ENCODE data around the gene ROM1.
A peak's percentile ranks its signal among the peaks of the same experiment; 100 is the strongest.
"Not testable (repeated sequence)": the region's sequence is repeated elsewhere in the genome, so short reads cannot be mapped to it uniquely, and the experiment has no call there.

The ROM1 gene

DNA sequence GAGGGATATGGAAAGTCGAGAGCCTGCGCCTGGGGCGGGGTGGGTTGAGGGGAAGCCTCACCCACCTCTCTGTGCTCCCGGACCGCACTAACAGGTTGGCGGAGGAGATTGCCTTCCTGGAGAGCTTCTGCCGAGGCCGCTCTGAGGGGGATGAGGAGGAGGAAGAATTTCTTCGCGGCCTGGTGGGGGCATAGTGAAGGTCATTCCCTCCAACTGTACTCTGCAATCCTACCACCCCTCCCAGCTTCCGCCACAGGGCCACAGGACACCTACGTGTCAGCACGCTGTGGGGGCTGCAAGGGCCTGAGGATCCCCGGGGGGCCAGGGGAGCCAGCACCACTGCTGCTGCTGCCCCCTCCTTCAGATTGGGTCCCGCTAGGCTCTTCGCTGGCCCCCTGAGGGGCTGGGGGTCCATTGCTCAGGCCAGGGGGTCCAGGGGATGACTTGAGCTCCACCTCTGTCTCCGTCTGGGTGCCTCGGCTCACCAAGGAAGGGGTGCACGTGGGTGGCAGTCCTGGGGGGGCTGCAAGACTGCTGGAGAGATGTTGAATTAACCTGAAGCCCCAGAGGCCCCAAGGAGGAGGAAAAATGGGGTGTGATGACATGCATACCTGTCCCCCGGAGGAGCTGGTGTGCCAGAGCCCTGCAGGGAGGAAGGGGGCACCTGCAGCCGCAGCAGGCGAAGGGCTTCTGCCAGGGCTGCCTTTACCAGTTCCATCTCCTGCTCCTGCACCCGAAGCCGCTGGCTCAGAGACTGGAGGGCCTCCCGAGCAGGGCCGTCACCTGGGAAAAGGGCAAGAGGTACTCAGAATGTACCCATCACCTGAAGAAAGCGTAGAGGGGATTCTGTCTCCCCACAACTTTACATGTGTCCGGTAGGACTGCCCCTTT lies 2.0 kb upstream of the ROM1 start:
- DNase-seq, result no peak

GRCh38 chr11:62611705-62612365 lies 1.2 kb upstream of the ROM1 start:
- DNase-seq, result peak; percentile 71

GRCh38 chr11:62613291-62613778 lies 278 bp downstream of the ROM1 start:
- no peak for DNase-seq

- no peak for DNase-seq
These were observed 1.2 kb downstream of the ROM1 start for GRCh38 chr11:62614275-62614674.

- no peak for DNase-seq
These were observed 2.5 kb downstream of the ROM1 start for GRCh38 chr11:62615521-62615920.

DNA sequence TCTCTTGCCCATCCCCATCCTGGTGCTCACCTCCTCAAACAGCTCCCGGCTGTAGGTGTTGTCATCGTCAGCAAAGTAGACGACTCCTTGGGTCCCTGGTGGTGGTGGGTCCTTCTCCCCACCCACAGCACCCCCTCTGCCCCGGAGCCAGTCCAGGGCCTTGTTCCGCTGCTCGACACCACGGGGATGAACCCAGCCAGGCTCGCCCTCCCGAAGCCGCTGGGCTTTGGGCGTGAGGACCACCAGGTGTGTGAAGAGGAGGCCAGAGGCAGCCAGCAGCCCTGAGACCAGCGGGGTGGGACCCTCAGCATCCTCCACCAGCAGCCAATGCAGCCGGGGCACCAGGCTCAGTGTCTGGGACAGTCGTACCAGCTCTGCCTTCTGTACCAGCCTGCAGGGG lies 3.9 kb downstream of the ROM1 start:
- not testable (repeated sequence) for DNase-seq

DNA sequence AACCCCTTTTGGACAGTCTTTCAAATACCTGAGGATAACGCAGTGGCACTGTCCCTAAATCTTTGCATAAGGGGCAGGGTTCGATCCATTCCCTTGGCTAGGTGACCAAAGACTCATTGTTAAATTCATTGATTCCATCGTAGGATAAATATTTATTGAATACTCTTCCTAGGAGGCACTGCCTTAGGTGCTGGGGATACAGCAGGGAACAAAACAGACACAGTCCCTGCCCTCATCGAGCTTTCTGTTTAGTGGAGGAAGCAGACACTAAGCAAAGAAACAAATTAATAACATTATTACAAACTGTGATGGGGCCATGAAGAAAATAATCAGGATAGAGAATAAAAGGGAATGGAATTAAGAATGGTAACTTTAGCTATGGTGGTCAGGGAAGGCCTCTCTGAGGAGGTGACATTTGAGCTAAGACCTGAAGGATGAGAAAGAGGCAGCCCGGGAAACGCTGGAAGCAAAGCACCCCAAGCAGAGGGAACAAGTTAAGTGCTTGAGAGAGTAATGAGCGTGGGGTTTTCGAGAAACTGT lies 8.0 kb downstream of the ROM1 start:
- no peak for DNase-seq

DNA sequence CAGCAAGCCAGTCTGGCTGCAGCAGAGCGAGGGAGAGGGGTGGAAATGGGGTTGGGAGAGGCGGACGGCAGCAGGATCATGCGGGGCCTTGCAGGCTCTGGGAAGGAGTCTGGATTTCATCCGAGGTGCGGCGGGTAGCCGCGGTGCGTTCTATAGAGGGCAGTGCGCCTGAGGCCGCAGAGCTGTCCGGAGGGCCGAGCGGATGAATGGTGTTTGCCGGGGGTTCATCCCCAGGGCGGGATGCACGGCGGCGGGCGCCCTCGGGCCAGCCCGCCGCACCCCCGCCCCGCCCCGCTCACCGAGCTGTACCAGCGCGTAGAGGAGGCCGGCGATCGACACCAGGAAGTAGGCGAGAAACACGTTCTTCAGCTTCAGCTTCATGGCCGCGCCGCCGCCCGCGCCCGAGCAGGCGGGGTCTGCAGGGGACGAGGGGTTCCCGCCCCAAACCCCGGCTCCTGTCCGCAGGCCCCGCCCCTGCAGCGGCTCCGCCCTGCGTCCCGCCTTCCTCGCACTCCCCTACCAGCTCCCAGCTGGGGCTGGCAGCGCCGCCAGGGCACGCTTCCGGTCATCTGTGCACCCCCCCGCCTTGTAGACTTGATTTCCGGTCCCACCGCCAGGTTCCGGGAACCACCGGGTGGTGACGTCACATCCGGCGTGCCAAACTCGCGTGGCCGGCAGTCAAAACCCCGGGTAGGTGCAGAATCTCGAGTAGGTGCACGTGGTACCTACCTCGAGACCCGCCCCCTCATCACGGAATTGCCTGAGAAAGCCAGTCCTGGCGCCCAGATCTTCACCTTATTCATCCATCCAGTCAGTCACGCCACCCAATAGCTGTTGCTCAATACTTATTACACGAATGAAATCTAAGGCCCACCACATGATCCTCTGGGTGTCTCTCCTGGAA lies 8.8 kb downstream of the ROM1 start, which contains the start of gene B3GAT3:
TSS of gene B3GAT3 (minus strand) at position 420 of the 904 bp plus-strand sequence. CDS start at position 381, 39 bp downstream.
- DNase-seq, result peak; percentile 99

DNA sequence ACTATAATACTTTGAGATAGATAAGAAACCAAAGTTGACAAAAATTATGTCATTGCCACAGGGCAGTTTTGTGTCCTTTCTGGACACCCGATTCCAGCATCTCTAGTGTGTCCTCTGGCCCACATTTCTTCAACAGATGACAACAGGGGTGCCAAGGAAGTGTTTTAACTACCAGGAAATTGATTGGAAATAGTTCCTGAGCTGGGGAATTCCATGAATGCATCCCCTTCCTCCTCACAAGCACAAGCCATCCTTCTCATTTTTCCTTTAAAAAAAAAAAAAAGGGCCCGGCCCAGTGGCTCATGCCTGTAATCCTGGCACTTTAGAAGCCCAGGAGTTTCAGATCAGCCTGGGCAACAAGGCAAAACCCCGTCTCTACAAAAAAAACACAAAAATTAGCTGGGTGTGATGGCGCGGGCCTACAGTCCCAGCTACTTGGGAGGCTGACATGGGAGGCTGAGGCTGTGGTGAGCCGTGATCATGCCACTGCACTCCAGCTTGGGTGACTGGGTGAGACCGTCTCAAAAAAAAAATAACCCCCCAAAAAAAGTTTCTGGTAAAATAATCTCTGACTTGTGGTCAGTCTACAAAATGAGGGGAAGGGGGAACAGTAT lies 9.5 kb downstream of the ROM1 start:
- DNase-seq, result no peak

DNA sequence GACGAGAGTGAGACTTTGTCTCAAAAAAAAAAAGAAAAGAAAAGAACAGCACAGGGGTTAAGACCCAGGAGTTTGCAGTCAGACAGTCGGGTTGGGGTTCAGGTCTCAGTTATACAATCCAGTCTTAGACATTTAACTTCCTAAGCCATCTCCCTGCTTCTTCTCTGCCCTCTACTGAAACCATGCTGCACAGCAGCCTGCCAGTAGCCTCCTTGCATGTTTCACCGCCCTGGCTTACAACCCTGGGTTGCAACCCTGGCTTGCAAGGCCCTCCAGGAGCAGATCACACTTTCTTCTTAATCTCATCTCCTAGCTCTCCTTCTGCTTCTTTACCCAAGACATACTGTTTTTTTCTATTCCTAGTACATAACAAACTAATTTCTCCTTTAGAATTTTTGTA lies 14.7 kb downstream of the ROM1 start:
- no peak for DNase-seq

GRCh38 chr11:62632492-62632891 lies 19.4 kb downstream of the ROM1 start:
- no peak for DNase-seq

DNA sequence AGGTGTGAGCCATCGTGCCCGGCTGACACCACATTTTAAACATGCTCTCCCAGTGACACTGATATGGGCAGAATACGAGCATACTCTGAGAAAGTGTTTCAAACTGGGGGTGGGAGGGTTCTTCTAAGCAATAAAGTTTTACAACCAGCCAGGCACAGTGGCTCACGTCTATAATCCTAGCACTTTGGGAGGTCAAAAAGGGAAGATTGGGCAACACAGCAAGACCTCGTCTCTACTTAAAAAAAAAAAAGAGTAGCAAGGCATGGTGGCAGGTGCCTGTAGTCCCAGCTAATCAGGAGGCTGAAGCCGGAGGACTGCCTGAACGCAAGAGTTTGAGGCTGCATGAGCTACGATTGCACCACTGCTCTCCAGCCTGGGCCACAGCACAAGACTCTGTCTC lies 31.2 kb downstream of the ROM1 start:
- no peak for DNase-seq

DNA sequence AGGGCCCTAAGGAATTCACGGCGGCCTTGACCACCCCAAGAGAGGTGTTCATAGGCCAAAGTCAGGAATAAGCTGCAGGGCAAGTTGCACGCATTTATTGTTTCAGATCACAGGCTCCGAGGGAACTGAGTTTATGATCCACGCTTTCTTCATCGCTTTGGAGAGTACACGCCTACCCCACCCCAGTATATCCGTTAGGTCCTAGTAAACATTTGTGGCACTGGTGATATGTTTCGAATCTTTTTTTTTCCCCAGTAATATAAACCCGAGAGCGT lies 32.6 kb downstream of the ROM1 start:
- peak; percentile 16 for DNase-seq

DNA sequence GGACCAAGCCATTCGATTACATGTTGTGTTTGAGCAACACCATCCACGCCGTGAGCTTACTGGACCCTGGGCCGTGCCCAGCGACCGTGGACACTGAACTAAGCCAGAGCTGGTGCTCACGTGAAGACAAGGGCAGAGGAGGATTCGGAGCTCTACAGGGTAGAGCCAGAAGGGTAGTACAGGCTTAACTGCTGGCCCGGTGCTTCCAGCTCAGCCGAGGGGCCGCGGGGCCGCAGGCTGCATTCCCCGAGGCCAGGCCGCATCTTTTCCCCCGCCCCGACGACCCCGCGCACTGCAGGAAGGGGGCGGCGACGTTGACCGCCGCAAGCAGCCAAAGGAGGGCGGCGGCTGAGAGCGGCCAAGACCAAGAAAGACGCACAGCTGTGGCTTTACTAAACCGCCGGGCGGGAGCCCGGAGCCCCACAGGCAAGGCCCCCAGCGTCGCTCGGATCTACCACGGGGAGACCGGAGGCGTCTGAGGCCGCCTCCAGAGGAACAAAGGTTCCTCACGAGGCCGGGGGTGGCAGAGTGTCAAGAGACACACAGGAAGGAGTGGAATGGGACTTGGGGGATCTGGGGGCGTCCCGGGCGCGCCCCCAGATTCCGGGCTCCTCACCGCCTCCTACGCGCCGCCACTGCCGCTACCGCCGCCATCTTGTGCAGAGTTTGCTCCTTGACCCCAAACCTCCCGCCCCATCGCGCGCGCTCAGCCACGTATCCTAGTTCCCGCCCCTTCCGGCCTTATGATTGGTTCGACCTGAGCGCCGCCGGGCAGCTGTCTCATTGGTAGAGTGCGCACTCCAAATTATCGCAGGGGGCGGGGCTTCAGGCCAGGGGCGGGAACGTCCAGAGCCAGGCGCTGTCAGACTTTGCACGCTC lies 33.1 kb downstream of the ROM1 start, which contains the start of gene GANAB:
TSS of gene GANAB (minus strand) at position 668 of the 879 bp plus-strand sequence. CDS start at position 654, 14 bp downstream.
- peak; percentile 99 for DNase-seq

DNA sequence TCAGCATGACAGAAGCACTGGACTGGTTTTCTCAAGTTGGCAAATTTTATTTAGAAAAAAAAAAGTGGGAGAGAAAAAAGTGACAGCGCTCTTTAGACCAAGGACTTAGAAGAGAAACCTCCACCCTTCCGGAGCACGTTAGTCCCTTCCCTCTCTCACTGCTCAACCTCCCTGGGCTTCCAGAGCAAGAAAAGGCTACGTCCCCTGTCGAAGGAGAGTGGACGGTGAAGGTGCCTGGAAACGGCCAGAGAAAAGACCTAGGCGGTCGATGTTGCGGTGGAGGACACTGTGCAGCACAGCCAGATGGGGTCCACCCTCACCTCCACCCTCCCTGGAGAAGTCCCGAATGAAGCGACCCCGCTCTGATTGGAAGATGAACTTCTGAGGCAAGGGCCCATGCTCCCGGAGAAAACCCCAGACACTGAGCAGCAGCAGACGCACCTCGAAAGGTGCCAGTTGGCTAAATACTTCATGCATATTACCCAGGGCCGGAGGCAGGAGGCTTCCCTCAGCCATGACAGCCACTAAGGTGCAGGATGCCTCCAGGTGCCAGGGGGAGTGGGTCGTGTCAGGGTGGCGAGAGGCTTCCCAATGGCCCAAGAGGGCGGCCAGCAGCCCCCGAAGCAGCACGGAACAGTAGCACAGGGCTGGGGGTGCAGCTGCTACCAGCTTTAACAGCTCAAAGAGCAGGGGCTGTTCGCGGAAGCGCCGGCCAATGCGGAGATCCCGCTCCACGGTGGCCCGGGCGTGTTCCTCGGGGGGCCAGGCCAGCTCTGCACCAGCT lies 34.0 kb downstream of the ROM1 start:
- DNase-seq, result no peak

DNA sequence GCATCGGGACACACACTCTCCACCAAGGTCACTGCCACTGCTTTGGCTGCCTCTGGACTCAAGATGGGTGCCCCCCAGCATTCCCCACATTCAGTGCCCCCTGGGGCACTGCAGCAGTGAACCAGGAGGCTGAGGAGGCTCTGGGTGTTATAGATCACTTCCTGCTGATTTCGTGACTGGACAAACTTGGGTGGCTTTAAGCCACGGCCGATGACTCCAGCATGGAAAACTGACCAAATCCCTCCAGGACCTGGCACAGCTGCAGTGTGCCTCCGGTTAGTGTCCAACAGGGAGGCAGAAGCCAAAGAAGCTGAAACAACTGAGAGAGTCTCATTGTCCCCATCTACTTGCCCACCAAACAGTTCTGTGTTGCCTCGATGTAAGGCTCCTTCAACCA lies 34.5 kb downstream of the ROM1 start:
- no peak for DNase-seq

DNA sequence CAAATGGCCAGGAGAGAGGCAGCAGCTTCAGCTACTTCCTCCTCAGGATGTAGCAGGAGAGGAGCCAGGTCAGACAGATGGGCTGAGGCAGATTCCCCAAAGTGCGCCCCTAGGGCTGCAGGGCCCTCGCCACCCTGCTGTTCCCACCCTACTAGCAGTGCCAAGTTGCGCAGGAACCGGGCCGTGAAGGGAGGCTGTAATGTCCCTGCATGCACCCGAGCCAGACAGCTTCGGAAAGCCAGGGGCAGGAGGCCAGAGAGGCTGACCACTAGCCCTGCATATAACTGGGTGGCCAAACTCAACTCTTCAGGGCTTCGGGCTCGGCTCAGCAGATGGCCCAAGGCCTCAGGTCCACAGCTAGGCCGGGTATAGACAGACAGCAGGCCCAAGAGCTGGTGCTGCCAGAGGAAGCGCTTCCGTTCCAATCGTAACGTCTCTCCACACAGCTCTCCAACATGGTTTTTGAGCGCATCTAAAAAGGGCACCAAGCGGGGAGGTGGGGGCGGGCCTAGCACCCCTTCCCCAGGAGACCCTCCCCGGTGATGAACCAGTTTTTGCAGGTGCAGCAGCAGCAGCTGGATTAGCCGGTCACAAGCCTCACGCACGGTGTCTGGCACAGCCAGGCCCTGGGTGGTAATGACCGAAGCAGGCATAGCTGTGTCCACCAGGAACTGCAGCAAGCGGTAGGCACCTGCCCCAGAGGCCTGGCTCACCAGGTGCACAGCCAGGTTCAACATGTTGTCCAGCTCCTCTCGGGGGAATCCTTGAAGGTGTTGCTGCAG lies 35.3 kb downstream of the ROM1 start:
- no peak for DNase-seq

GRCh38 chr11:62648967-62649364 lies 35.9 kb downstream of the ROM1 start:
- no peak for DNase-seq

DNA sequence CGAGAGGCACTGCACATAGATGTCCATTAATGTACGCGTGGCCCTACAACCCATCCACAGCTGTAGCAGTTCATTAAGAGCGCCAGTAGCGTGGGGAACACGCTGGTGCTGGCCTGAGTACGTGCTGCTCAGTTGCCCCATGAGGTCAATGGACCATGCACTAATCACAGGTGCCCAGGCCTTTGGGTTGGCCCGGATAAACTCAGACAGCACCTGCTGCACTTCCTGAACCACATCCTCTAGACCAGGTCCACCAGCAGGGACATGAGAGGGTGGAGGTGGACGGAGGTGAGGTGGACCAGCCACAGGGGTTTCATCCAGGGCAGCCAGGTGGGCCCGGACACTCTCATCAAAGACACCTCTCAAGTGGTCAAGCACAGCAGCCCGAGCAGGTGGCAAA lies 36.4 kb downstream of the ROM1 start:
- DNase-seq, result no peak

DNA sequence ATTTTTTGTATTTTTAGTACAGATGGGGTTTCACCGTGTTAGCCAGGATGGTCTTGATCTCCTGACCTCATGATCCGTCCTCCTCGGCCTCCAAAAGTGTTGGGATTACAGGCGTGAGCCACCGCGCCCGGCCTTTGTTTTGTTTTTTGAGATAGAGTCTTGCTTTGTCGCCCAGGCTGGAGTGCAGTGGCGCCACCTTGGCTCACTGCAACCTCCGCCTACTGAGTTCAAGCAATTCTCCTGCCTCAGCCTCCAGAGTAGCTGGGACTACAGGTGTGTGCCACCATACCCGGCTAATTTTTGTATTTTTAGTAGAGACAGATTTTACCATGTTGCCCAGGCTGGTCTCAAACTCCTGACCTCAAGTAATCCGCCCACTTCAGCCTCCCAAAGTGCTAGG lies 37.2 kb downstream of the ROM1 start:
- DNase-seq, result not testable (repeated sequence)

Measured in EL (cell line).